Testis (tissue), 2 donors: ENCODE measurements around the gene ANKS1B.

Experiments
- POLR2A ChIP-seq: fragments of 450-650 bp; IDR thresholded peaks from one replicate; pipeline ENCODE4 v1.6.1; 2017; ENCODE audit warnings: antibody characterized with exemption, mild to moderate bottlenecking, moderate library complexity
- TF ChIP-seq, protein P1 (sequence below), 3 experiments: fragments of 450-650 bp in 2 of 3; fragments of 200-600 bp in 1 of 3; sonication (generic) in 1 of 3; IDR thresholded peaks; one replicate each; pipeline ENCODE4 v1.5.1; 2016 to 2019; ENCODE audit warnings: antibody characterized with exemption in 3 of 3, mild to moderate bottlenecking in 2 of 3, moderate library complexity in 1 of 3

DNA sequence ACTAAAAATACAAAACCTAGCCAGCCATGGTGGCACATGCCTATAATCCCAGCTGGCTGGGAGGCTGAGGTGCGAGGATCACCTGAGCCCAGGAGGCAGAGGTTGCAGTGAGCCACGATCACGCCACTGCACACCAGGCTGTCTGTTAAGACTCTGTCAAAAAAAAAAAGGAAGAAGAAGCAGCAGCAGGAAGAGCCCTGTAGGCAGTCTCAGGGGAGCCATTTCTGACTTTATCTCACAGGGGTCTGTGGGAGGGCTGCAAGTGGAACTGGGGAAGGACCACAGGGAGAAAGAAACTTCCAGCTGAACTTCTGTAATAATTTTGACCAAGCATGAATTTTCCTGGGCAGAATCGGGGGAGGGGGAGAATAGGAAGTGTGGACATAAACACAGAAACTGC lies 304.5 kb downstream of the ANKS1B start:
- TF ChIP-seq, protein P1, sequence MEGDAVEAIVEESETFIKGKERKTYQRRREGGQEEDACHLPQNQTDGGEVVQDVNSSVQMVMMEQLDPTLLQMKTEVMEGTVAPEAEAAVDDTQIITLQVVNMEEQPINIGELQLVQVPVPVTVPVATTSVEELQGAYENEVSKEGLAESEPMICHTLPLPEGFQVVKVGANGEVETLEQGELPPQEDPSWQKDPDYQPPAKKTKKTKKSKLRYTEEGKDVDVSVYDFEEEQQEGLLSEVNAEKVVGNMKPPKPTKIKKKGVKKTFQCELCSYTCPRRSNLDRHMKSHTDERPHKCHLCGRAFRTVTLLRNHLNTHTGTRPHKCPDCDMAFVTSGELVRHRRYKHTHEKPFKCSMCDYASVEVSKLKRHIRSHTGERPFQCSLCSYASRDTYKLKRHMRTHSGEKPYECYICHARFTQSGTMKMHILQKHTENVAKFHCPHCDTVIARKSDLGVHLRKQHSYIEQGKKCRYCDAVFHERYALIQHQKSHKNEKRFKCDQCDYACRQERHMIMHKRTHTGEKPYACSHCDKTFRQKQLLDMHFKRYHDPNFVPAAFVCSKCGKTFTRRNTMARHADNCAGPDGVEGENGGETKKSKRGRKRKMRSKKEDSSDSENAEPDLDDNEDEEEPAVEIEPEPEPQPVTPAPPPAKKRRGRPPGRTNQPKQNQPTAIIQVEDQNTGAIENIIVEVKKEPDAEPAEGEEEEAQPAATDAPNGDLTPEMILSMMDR (IDR thresholded peaks at IDR 0.05): no peak
- TF ChIP-seq POLR2A: no peak
